GM18870 (cell line): ENCODE measurements around the gene VPS13D.
"Not testable (repeated sequence)": the region's sequence is repeated elsewhere in the genome, so short reads cannot be mapped to it uniquely, and the experiment has no call there.

Experiments used
- ATAC-seq: cut with Tn5 transposase; IDR thresholded peaks from one replicate; pipeline ENCODE4 v1.9.1; 2021; ENCODE audit warnings: moderate library complexity; ENCODE audit not compliant: unreplicated experiment

VPS13D gene

GRCh38 chr1:12200208-12200607 is 29.6 kb upstream of the VPS13D start:
- no peak for ATAC-seq

- no peak for ATAC-seq
Observed at GRCh38 chr1:12201352-12202189, 28.3 kb upstream of the VPS13D start.

- ATAC-seq, result no peak
Observed at GRCh38 chr1:12202190-12202497, 27.7 kb upstream of the VPS13D start.

GRCh38 chr1:12202577-12202976 is 27.3 kb upstream of the VPS13D start:
- ATAC-seq, result no peak

DNA sequence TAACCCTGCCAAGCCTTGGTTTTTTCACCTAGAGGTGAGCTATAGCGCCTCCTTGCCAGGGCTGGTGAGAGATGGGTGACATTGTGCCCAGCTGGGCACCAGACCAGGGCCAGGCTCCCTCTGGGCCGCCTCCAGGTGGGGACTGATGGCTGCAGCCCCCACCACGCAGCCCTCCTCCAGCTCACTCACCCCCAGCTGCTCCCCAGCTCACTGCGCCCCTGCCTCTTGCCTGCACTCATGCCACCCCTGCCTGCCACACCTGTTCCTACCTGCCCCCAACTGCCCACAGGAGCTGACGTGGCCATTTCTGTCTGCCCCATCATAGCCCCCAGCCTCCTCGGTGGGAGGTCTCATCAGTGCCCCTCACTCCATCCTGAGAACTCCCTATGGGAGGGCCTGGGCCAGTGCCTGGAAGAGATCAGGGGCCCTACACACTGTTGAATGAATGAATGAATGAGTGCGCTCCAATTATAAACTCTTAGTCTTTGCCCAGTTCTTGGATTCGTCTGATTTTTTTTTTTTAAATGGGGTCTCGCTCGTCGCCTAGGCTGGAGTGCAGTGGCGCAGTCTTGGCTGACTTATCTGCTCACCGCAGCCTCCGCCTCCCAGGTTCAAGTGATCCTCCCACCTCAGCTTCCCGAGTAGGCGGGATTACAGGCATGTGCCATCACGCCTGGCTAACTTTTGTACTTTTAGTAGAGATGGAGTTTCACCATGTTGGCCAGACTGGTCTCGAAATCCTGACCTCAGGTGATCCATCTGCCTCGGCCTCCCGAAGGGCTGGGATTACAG is 26.4 kb upstream of the VPS13D start:
- ATAC-seq, result no peak

- no peak for ATAC-seq
Observed at GRCh38 chr1:12204140-12204539, 25.7 kb upstream of the VPS13D start.

DNA sequence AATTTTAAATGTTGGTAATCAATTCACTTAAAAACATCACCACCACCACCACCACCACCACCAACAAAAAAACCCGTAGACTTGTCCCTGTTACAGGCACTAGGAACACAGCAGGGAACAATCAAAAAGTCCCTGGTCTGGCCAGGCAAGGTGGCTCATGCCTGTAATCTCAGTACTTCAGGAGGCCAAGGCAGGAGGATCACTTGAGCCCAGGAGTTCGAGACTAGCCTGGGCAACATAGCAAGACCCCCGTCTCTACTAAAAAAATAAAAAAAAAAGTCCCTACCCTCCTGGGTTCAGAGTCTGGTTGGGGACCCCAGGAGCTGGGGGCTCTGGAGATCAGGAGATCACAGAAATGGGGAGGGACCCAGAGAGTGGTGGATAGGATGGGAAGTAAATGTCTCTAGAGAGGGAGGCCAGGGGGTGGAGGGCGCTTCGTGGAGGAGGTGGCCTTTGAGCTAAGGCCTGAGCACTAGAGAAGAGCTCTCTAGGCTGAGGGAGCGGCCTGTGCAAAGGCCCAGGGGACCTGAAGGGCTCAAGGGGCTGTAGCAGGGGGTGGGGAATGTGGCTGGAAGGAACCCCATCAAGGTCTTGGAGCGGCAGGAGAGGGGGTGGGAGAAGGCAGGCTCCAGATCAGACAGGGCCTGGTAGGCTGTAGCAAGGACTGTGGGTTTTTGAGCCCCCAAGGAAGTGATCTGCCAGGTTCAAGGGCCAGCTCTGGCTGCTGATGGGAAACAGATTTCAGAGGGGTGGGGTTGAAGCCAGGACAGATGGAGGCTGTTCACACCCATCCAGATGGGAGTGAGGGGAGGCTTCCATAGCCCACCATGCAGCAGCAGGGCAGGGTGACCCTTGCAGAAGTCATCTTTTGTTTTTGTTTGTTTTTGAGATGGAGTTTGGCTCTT is 24.8 kb upstream of the VPS13D start:
- ATAC-seq, result no peak

GRCh38 chr1:12206238-12206637 is 23.6 kb upstream of the VPS13D start:
- ATAC-seq, result no peak

- ATAC-seq, result no peak
Observed at GRCh38 chr1:12206792-12207424, 22.9 kb upstream of the VPS13D start.

DNA sequence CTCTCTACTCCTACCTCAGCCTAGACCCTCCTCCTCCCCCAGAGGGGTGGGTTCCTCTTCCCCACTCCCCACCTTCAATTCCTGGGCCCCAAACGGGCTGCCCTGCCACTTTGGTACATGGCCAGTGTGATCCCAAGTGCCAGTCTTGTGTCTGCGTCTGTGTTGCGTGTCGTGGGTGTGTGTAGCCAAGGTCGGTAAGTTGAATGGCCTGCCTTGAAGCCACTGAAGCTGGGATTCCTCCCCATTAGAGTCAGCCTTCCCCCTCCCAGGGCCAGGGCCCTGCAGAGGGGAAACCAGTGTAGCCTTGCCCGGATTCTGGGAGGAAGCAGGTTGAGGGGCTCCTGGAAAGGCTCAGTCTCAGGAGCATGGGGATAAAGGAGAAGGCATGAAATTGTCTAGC is 21.6 kb upstream of the VPS13D start:
- ATAC-seq, result no peak

- ATAC-seq, result no peak
Observed at GRCh38 chr1:12208764-12209494, 20.9 kb upstream of the VPS13D start.

DNA sequence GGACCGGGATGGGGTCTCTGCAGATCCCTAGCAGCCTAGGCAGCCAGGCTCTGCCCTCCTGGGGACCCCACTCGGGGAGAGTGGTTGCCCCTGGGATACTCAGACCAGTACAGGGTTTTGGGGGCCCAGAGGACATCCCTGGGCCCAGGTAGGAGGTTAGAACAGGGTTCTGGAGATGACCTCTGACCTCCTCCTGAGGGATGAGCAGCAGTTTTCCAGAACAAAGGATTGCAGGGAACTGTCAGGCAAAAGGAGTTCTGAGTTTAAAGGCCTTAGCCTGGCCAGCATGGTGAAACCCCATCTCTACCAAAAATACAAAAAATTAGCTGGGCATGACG is 20.4 kb upstream of the VPS13D start:
- no peak for ATAC-seq

- no peak for ATAC-seq
Observed at GRCh38 chr1:12215118-12215961, 14.5 kb upstream of the VPS13D start.

DNA sequence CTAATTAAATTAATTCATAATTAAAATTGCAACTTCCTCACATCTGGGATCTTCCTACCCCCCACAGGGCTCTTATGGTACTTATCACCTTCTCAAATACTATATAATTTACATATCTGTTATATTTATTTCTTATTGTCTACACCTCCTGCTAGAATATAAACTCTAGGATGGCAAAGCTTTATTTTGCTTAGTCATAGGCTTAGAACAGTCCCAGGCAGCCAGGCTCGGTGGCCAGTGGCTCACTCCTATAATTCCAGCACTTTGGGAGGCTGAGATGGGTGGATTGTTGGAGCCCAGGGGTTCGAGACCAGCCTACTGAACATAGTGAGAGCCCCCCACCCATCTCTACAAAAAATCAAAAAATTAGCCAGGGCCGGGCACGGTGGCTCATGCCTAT is 10.0 kb upstream of the VPS13D start:
- no peak for ATAC-seq

- no peak for ATAC-seq
Observed at GRCh38 chr1:12220890-12221289, 8.9 kb upstream of the VPS13D start.

GRCh38 chr1:12222700-12223099 is 7.1 kb upstream of the VPS13D start:
- ATAC-seq, result not testable (repeated sequence)

DNA sequence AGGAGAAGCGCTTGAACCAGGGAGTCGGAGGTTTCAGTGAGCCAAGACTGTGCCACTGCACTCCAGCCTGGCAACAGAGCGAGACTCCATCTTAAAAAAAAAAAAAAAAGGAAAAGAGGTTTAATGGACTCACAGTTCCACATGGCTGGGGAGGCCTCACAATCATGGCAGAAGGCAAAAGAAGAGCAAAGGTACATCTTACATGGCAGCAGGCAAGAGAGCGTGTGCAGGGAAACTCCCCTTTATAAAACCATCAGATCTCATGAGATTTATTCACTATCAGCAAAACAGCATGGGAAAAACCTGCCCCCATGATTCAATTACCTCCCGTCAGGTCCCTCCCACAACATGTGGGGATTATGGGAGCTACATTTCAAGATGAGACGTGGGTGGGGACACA is 5.7 kb upstream of the VPS13D start:
- ATAC-seq, result not testable (repeated sequence)

- ATAC-seq, result no peak
Observed at GRCh38 chr1:12228979-12229378, 851 bp upstream of the VPS13D start.

DNA sequence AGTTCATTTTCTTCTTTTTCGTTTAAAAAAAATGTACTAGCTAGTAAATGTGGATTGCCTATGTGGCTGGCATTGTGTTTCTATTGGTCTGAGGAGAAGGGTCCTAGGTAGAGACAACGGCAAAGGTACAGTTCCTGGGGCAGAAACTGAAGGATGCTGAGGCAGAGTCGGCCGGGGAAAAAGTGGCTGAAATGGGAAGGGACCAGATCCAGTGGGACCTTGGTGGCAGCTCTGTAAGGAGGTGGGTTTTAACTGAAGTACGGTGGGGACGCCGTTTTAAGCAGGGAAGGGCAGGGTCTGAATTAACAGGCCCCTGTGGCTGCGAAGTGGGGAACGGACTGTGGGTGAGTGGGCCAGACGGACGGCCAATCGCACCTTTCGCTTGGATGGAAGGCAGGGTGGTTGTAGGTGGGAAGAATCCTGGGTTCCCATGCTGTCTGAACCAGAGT is 420 bp upstream of the VPS13D start:
- no peak for ATAC-seq
